ENCODE results near the gene CENPS.
"Not testable (repeated sequence)": the region's sequence is repeated elsewhere in the genome, so short reads cannot be mapped to it uniquely, and the experiment has no call there.

Gene CENPS

DNA sequence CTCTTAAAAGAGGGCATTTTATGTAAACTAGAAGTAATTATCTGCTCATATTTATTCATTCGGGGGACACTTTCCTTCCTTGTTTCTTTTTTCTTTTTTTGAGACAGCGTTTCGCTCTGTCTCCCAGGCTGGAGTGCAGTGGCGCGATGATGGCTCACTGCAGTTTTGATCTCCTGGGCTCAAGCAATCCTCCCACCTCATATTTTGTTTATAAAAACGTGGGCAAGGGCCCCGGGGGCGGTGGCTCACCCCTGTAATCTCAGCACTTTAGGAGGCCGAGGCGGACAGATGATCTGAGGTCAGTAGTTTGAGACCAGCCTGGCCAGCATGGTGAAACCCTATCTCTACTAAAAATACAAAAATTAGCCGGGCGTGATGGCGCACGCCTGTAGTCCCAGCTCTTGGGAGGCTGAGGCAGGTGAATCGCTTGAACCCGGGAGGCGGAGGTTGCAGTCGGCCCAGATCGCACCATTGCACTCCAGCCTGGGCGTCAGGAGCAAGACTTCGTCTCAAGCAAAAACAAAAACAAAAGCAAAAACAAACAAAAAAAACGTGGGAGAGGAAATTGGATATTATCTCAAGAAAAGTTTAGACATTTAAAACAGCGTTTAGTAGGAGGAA is 43.0 kb downstream of the CENPS start:
- peak overlapping the region; percentile 97 for H2AFZ ChIP-seq (ENCODE audit: low read length)
- H3K36me3 ChIP-seq (replicated peaks in 1 of 2; ENCODE audit: control insufficient read depth in 2 of 2, insufficient read depth in 2 of 2, low read length in 2 of 2) = peaks cover 10 to 15% of the 10 kb centered on the region in 2 donors
- peaks cover 1 to 16% of the 10 kb centered on the region in 2 donors for H3K4me1 ChIP-seq (ENCODE audit: control insufficient read depth in 2 of 2, insufficient read depth in 1 of 2, low read depth in 1 of 2, low read length in 2 of 2)
- H3K9me3 ChIP-seq (replicated peaks in 1 of 2; ENCODE audit: control insufficient read depth in 2 of 2, insufficient read depth in 1 of 2, low read depth in 1 of 2, low read length in 2 of 2) = no peaks in the 10 kb centered on the region
- no peak overlapping the region for H2BK15ac ChIP-seq (ENCODE audit: low read length)
- no peak overlapping the region for H2BK5ac ChIP-seq (ENCODE audit: low read length)
- H4K8ac ChIP-seq (ENCODE audit: low read depth, low read length) = no peak overlapping the region
- no peaks in the 10 kb centered on the region for H3K79me1 ChIP-seq (ENCODE audit: low read depth, low read length)
- DNase-seq (ENCODE audit: low spot score) = no peak
- no peak overlapping the region for H4K91ac ChIP-seq (ENCODE audit: low read depth, low read length, poor library complexity)
- H3K18ac ChIP-seq (ENCODE audit: low read length) = no peak overlapping the region
- H2AK5ac ChIP-seq (ENCODE audit: low read depth, low read length) = no peak overlapping the region
- H3K14ac ChIP-seq (ENCODE audit: low read length) = no peak overlapping the region
- no CpG with 5 or more reads among the region's 23 CpGs for WGBS, 2 donors (ENCODE audit: extremely low coverage in 2 of 2, insufficient read length in 2 of 2, insufficient replicate concordance in 1 of 2)
- no peak overlapping the region for H2BK120ac ChIP-seq (ENCODE audit: low read depth, low read length)
- H3K4me3 ChIP-seq (ENCODE audit: low read length in 2 of 2) = no peak overlapping the region
- H2BK12ac ChIP-seq (ENCODE audit: low read length) = no peak overlapping the region
- H3K23ac ChIP-seq (ENCODE audit: low read depth, low read length, poor library complexity) = no peak overlapping the region
- no peak overlapping the region for H3K9ac ChIP-seq (ENCODE audit: low read depth, low read length, poor library complexity)
- H3K27ac ChIP-seq (replicated peaks; ENCODE audit: low read length) = no peak overlapping the region
- no peak overlapping the region for H3K4ac ChIP-seq (ENCODE audit: low read length)
- no peak overlapping the region for H3K4me2 ChIP-seq (ENCODE audit: insufficient read depth, low read length, poor library complexity, severe bottlenecking)
- no peaks in the 10 kb centered on the region for H3K27me3 ChIP-seq (ENCODE audit: control insufficient read depth in 3 of 3, insufficient read depth in 3 of 3, low read depth in 1 of 3, low read length in 3 of 3)

DNA sequence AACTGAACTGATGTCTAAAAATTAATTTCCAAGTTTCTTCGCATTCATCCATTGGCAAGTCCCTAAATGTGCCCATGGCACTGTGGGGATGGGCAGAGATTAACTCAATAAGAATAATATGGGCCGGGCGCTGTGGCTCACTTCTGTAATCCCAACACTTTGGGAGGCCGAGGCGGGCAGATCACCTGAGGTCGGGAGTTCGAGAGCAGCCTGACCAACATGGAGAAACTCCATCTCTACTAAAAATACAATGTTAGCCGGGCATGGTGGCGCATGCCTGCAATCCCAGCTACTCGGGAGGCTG is 44.0 kb downstream of the CENPS start:
- not testable (repeated sequence) for H2BK5ac ChIP-seq (ENCODE audit: low read length); H3K36me3 ChIP-seq (replicated peaks in 1 of 2; ENCODE audit: control insufficient read depth in 2 of 2, insufficient read depth in 2 of 2, low read length in 2 of 2); H2BK120ac ChIP-seq (ENCODE audit: low read depth, low read length); H2BK15ac ChIP-seq (ENCODE audit: low read length); H3K14ac ChIP-seq (ENCODE audit: low read length); H3K9me3 ChIP-seq (replicated peaks in 1 of 2; ENCODE audit: control insufficient read depth in 2 of 2, insufficient read depth in 1 of 2, low read depth in 1 of 2, low read length in 2 of 2); H3K4ac ChIP-seq (ENCODE audit: low read length); H3K27ac ChIP-seq (replicated peaks; ENCODE audit: low read length); H2AK5ac ChIP-seq (ENCODE audit: low read depth, low read length); H3K27me3 ChIP-seq (ENCODE audit: control insufficient read depth in 3 of 3, insufficient read depth in 3 of 3, low read depth in 1 of 3, low read length in 3 of 3); H2BK12ac ChIP-seq (ENCODE audit: low read length); H3K79me1 ChIP-seq (ENCODE audit: low read depth, low read length); H3K18ac ChIP-seq (ENCODE audit: low read length); H4K91ac ChIP-seq (ENCODE audit: low read depth, low read length, poor library complexity); H3K9ac ChIP-seq (ENCODE audit: low read depth, low read length, poor library complexity); DNase-seq (ENCODE audit: low spot score); H4K8ac ChIP-seq (ENCODE audit: low read depth, low read length); H3K23ac ChIP-seq (ENCODE audit: low read depth, low read length, poor library complexity)
- WGBS, 2 donors (ENCODE audit: extremely low coverage in 2 of 2, insufficient read length in 2 of 2, insufficient replicate concordance in 1 of 2) = no CpG with 5 or more reads among the region's 10 CpGs
- peak overlapping the region in 1 of 2 donors; percentile 95 for H3K4me3 ChIP-seq (ENCODE audit: low read length in 2 of 2)
- peaks cover 1 to 16% of the 10 kb centered on the region in 2 donors for H3K4me1 ChIP-seq (ENCODE audit: control insufficient read depth in 2 of 2, insufficient read depth in 1 of 2, low read depth in 1 of 2, low read length in 2 of 2)
- peak overlapping the region; percentile 37 for H3K4me2 ChIP-seq (ENCODE audit: insufficient read depth, low read length, poor library complexity, severe bottlenecking)
- peak overlapping the region; percentile 86 for H2AFZ ChIP-seq (ENCODE audit: low read length)

DNA sequence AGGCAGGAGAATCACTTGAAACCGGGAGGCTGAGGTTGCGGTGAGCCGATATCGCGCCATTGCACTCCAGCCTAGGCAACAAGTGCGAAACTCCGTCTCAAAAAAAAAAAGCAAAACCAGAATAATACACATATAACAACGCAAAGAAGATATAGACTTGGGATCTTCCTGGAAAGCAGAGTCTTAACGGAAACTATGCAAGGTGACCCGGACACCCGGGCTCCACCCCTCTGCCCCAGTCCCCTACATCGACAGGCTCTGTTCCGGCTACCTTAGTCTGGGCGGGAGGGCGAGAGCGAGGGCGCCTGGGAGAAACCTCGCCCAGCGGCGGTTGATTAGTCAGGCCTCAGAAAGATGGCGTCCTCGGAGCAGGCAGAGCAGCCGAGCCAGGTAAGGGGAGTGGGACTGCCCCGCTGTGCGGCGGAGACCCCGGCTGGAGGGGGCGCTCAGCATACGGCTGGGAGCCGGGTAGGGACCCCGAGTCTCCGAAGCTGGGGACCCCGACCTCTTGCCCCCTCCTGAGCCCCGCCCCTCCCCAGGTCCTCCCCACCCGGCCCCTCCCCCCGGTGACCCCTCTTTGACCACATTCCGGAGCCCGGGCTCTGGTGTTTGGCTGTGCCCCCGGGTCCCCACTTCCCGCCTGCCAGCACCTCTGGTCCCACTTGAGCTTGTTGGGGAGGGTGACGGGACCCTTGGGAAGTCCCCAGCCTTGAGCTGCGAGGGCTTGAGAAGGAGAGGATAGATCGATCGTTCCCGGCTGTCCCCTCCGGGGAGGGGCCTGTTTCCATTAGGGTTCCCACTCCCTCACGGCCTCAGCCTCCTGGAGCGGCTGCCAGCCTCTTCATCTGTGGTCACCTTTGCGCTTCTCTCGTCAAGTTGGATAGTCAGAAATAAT is 44.6 kb downstream of the CENPS start, which contains the start of gene PEX14:
Gene PEX14 (plus strand): TSS at position 338 of the 895 bp plus-strand sequence. CDS start 17 bp downstream, at position 355.
- H3K4me2 ChIP-seq (ENCODE audit: insufficient read depth, low read length, poor library complexity, severe bottlenecking) = peak within 1 kb of the TSS; percentile 74
- no peak within 1 kb of the TSS for H4K91ac ChIP-seq (ENCODE audit: low read depth, low read length, poor library complexity)
- H2AFZ ChIP-seq (ENCODE audit: low read length) = peak within 1 kb of the TSS; percentile 86
- peak within 1 kb of the TSS; percentile 83 for H3K9ac ChIP-seq (ENCODE audit: low read depth, low read length, poor library complexity)
- no peak within 1 kb of the TSS for H2BK120ac ChIP-seq (ENCODE audit: low read depth, low read length)
- peaks cover 4 to 10% of the 10 kb centered on the region in 2 donors for H3K36me3 ChIP-seq (replicated peaks in 1 of 2; ENCODE audit: control insufficient read depth in 2 of 2, insufficient read depth in 2 of 2, low read length in 2 of 2)
- peak; percentile 83 for DNase-seq (ENCODE audit: low spot score)
- H3K79me1 ChIP-seq (ENCODE audit: low read depth, low read length) = peaks cover 5% of the 10 kb centered on the region
- H4K8ac ChIP-seq (ENCODE audit: low read depth, low read length) = no peak within 1 kb of the TSS
- H3K9me3 ChIP-seq (replicated peaks in 1 of 2; ENCODE audit: control insufficient read depth in 2 of 2, insufficient read depth in 1 of 2, low read depth in 1 of 2, low read length in 2 of 2) = no peaks in the 10 kb centered on the region
- no peak within 1 kb of the TSS for H3K14ac ChIP-seq (ENCODE audit: low read length)
- peak within 1 kb of the TSS; percentile 86 to 95 for H3K4me3 ChIP-seq (ENCODE audit: low read length in 2 of 2)
- peak within 1 kb of the TSS; percentile 88 for H2BK5ac ChIP-seq (ENCODE audit: low read length)
- H3K27me3 ChIP-seq (ENCODE audit: control insufficient read depth in 3 of 3, insufficient read depth in 3 of 3, low read depth in 1 of 3, low read length in 3 of 3) = no peaks in the 10 kb centered on the region
- peak within 1 kb of the TSS; percentile 4 for H2AK5ac ChIP-seq (ENCODE audit: low read depth, low read length)
- peak within 1 kb of the TSS; percentile 99 for H3K23ac ChIP-seq (ENCODE audit: low read depth, low read length, poor library complexity)
- no peak within 1 kb of the TSS for H3K4ac ChIP-seq (ENCODE audit: low read length)
- no CpG with 5 or more reads among the region's 50 CpGs for WGBS, 2 donors (ENCODE audit: extremely low coverage in 2 of 2, insufficient read length in 2 of 2, insufficient replicate concordance in 1 of 2)
- peak within 1 kb of the TSS; percentile 94 for H3K18ac ChIP-seq (ENCODE audit: low read length)
- peak within 1 kb of the TSS; percentile 63 for H3K27ac ChIP-seq (replicated peaks; ENCODE audit: low read length)
- peaks cover 1 to 16% of the 10 kb centered on the region in 2 donors for H3K4me1 ChIP-seq (ENCODE audit: control insufficient read depth in 2 of 2, insufficient read depth in 1 of 2, low read depth in 1 of 2, low read length in 2 of 2)
- no peak within 1 kb of the TSS for H2BK12ac ChIP-seq (ENCODE audit: low read length)
- H2BK15ac ChIP-seq (ENCODE audit: low read length) = peak within 1 kb of the TSS; percentile 41

DNA sequence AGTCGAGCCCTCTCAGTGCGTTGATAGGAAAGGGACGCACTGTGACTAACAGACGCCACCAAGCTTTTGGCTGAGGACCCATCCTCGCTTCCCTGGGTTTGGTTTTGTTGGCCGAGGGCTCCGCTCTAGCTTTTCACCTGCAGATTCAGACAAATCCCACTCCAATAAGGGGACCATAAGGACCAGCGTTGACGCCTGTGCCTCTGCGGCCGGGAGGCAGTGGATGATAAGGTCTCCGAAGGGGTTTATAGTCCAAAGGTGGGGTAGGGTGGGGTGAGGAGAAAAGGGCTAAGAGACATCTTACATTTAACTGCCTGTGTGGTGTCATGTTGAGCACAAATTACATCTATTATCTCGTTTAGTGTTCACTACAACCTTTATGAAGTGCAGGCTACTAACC is 45.3 kb downstream of the CENPS start:
- peak overlapping the region; percentile 63 for H3K27ac ChIP-seq (replicated peaks; ENCODE audit: low read length)
- DNase-seq (ENCODE audit: low spot score) = no peak
- H3K18ac ChIP-seq (ENCODE audit: low read length) = peak overlapping the region; percentile 94

More for the DNA sequence above, 45.3 kb downstream of the CENPS start:
- Histone ChIP-seq H3K4ac (ENCODE audit: low read length) (no peak overlapping the region), H2BK12ac (ENCODE audit: low read length) (no peak overlapping the region), H3K14ac (ENCODE audit: low read length) (no peak overlapping the region), H3K27me3 (ENCODE audit: control insufficient read depth in 3 of 3, insufficient read depth in 3 of 3, low read depth in 1 of 3, low read length in 3 of 3) (no peaks in the 10 kb centered on the region), H4K91ac (ENCODE audit: low read depth, low read length, poor library complexity) (no peak overlapping the region), H3K79me1 (ENCODE audit: low read depth, low read length) (peaks cover 5% of the 10 kb centered on the region), H3K36me3 (replicated peaks in 1 of 2; ENCODE audit: control insufficient read depth in 2 of 2, insufficient read depth in 2 of 2, low read length in 2 of 2) (peaks cover 4 to 10% of the 10 kb centered on the region in 2 donors), H2AFZ (ENCODE audit: low read length) (peak overlapping the region; percentile 86), H2BK5ac (ENCODE audit: low read length) (peak overlapping the region; percentile 88), H3K4me3 (ENCODE audit: low read length in 2 of 2) (peak overlapping the region; percentile 86 to 95), H2BK120ac (ENCODE audit: low read depth, low read length) (no peak overlapping the region), H3K9me3 (replicated peaks in 1 of 2; ENCODE audit: control insufficient read depth in 2 of 2, insufficient read depth in 1 of 2, low read depth in 1 of 2, low read length in 2 of 2) (no peaks in the 10 kb centered on the region), H2AK5ac (ENCODE audit: low read depth, low read length) (peak overlapping the region; percentile 4), H3K4me2 (ENCODE audit: insufficient read depth, low read length, poor library complexity, severe bottlenecking) (peak overlapping the region; percentile 74), H4K8ac (ENCODE audit: low read depth, low read length) (no peak overlapping the region), H3K4me1 (ENCODE audit: control insufficient read depth in 2 of 2, insufficient read depth in 1 of 2, low read depth in 1 of 2, low read length in 2 of 2) (peaks cover 1 to 16% of the 10 kb centered on the region in 2 donors), H3K23ac (ENCODE audit: low read depth, low read length, poor library complexity) (peak overlapping the region; percentile 99), H3K9ac (ENCODE audit: low read depth, low read length, poor library complexity) (peak overlapping the region; percentile 83), H2BK15ac (ENCODE audit: low read length) (no peak overlapping the region)
- no CpG with 5 or more reads among the region's 13 CpGs for WGBS, 2 donors (ENCODE audit: extremely low coverage in 2 of 2, insufficient read length in 2 of 2, insufficient replicate concordance in 1 of 2)

All from neuronal stem cell (in vitro differentiated cells).